Ovary (tissue), 9 donors: ENCODE measurements around the gene OPA1. TPM values are rescaled to one million over a fixed set of nuclear protein-coding genes. Genes with fewer than 3 reads are reported as not detected.

Source experiments
- DNase-seq, 5 donors: peaks; one replicate each; pipeline ENCODE4 v3.0.0-alpha.2; 2019 to 2020
- H3K27ac ChIP-seq, 2 donors: fragments of 200-600 bp; one replicate each; pipeline versions ENCODE4 v1.5.1 to v1.8.0; 2019 to 2022
- H3K27me3 ChIP-seq: fragments of 200-600 bp; one replicate; pipeline ENCODE4 v1.8.0; 2022
- H3K36me3 ChIP-seq: fragments of 200-600 bp; sonication (generic); one replicate; pipeline ENCODE4 v1.5.1; 2019
- H3K4me1 ChIP-seq: one replicate; pipeline ENCODE4 v1.8.1; 2013; ENCODE audit warnings: mild to moderate bottlenecking, moderate library complexity; ENCODE audit not compliant: insufficient read depth
- H3K4me3 ChIP-seq: fragments of 200-600 bp; sonication (generic); one replicate; pipeline ENCODE4 v1.5.1; 2017
- H3K9me3 ChIP-seq, 2 donors: fragments of 200-600 bp in 1 of 2; sonication (generic) in 1 of 2; one replicate each; pipeline versions ENCODE4 v1.5.1 to v1.8.1; 2013 to 2019; ENCODE audit warnings: mild to moderate bottlenecking in 1 of 2, moderate library complexity in 1 of 2
- EP300 ChIP-seq: sonication (generic); formaldehyde crosslinking; IDR thresholded peaks from one replicate; pipeline ENCODE4 v1.6.1; 2017; ENCODE audit warnings: antibody characterized with exemption
- POLR2A ChIP-seq: fragments of 450-650 bp; IDR thresholded peaks from one replicate; pipeline ENCODE4 v1.6.1; 2017; ENCODE audit warnings: antibody characterized with exemption, mild to moderate bottlenecking, moderate library complexity
- WGBS, 3 donors: extraction: QIAGEN DNeasy Blood & Tissue Kit in 1 of 3; methylation state at CpG; one replicate each; pipeline versions ENCODE4 v1.1.5 to v1.1.7; 2013 to 2017; 5-methylcytosine and 5-hydroxymethylcytosine counted together
- intact Hi-C, 4 donors: fragments of 100-400 bp; cut with DNase I; formaldehyde crosslinking; loops; one replicate each; pipeline versions ENCODE4 v1.11.0 to v1.15.1; 2022 to 2023
- polyA plus RNA-seq, 2 donors: library from polyadenylated mRNA; stranded (reverse); fragments of 200-250 nt in 1 of 2; fragments of 350-450 nt in 1 of 2; fragmentation: Illumina TruSeq in 1 of 2; extraction: RNeasy Lipid Tissue Mini Kit (QIAGEN cat#74804) in 1 of 2; gene quantifications; one replicate each; pipeline ENCODE4 v1.2.3, GENCODE V29; 2013 to 2014
- total RNA-seq, 7 donors: library from RNA; depleted of rRNA in 2 of 7; stranded (reverse); fragments of >200 nt in 2 of 7; fragmentation: NEBNext Ultra II Directional in 3 of 7; extraction: Animal tissue kit (Norgen Biotek cat#: 25700) in 3 of 7; gene quantifications; one replicate each; pipeline versions ENCODE4 v1.1.0 to v1.2.4, GENCODE V29; 2016 to 2023
- TF ChIP-seq, protein P1 (sequence below), 3 donors: fragments of 450-650 bp in 2 of 3; fragments of 200-600 bp in 1 of 3; IDR thresholded peaks; one replicate each; pipeline versions ENCODE4 v1.5.1 to v1.8.0; 2016 to 2022; ENCODE audit warnings: antibody characterized with exemption in 3 of 3, mild to moderate bottlenecking in 1 of 3
- donor health status: DM: no; HTN: no; CAD: no; lungs with moderate emphysema.
- donor health status: DM: no; HTN: no; CAD: no.
- donor health status: Bipolar disorder and iron deficiency.
- donor health status: DM: yes; HTN: yes; CAD: no.
- donor health status: DM: no; HTN: no; CAD: no.
- donor health status: DM: yes; HTN: yes; CAD: no.

The OPA1 gene
- total and polyA plus RNA-seq, 9 donors, result 14.4 to 50.4 (median 33.7) TPM

DNA sequence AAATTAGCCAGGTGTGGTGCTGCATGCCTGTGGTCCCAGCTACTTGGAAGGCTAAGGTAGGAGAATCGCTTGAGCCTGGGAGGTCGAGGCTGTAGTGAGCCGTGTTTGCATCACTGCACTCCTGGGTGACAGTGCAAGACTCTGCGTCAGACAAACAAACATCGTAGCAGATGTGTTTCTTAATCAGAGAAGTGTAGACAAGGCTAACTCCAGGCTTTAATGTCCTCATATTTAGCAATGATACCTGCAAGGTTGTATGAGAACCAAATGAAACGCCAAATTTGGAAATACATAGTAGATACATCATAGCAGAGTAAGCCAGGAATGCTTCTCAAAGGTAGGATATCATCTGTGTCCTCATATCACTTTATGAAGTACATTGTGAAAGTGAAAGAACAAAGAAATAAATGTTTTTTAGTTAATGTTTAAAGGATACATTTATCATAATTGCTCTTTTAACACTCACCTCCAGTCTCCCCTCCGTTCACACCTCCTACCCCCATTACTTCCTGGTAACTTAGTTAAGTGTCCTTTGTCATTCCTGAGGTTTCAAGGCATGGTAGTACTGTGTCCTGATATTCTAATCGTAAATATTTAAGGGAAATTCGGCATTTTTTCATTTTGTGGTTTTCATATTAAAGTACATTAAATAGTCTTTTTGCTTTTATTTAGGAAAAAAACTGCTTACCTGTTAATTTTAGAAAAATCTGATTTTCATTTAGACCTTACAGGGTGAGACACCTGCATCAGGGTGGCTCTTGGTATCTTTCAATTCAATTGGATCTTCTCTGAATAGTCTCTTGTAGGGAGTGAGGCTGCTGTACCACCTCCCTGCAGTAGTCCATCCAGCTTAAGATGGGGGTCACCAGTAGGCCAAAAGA is 96.1 kb downstream of the OPA1 start:
- intact Hi-C loops, result no loop called here
- TF ChIP-seq POLR2A (no peak), EP300 (no peak)
- TF ChIP-seq, protein P1, sequence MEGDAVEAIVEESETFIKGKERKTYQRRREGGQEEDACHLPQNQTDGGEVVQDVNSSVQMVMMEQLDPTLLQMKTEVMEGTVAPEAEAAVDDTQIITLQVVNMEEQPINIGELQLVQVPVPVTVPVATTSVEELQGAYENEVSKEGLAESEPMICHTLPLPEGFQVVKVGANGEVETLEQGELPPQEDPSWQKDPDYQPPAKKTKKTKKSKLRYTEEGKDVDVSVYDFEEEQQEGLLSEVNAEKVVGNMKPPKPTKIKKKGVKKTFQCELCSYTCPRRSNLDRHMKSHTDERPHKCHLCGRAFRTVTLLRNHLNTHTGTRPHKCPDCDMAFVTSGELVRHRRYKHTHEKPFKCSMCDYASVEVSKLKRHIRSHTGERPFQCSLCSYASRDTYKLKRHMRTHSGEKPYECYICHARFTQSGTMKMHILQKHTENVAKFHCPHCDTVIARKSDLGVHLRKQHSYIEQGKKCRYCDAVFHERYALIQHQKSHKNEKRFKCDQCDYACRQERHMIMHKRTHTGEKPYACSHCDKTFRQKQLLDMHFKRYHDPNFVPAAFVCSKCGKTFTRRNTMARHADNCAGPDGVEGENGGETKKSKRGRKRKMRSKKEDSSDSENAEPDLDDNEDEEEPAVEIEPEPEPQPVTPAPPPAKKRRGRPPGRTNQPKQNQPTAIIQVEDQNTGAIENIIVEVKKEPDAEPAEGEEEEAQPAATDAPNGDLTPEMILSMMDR (IDR thresholded peaks at IDR 0.05), result no peak
- no peak overlapping the region for H3K27ac ChIP-seq
- DNase-seq, result no peak
- no peaks in the 10 kb centered on the region for H3K9me3 ChIP-seq
- no peak overlapping the region for H3K4me3 ChIP-seq
- no peaks in the 10 kb centered on the region for H3K4me1 ChIP-seq
- H3K27me3 ChIP-seq, result no peaks in the 10 kb centered on the region
- no peaks in the 10 kb centered on the region for H3K36me3 ChIP-seq
- 93 to 96% (median 94%) methylated on average over 9 of the region's 9 CpGs for WGBS, 3 donors

DNA sequence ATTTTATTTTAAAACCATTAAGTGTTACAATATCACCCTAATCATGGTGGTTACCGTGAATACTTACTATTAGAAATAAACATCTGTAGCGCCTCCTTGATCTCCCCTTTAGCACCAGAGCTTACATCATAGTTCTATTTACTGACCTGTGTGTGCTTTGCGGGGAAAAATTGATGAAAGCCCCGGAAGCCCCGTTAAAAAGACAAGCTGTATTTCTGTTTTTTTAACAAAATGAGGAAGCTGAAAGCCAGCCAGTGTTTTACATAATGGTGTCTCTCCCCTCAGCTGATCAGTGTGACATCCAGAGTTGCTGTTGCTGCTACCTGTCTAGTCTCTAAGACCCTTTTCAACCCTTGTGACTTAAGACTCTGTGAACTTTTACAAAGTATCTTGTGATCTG is 100.8 kb downstream of the OPA1 start:
- intact Hi-C loops, result no loop called here

DNA sequence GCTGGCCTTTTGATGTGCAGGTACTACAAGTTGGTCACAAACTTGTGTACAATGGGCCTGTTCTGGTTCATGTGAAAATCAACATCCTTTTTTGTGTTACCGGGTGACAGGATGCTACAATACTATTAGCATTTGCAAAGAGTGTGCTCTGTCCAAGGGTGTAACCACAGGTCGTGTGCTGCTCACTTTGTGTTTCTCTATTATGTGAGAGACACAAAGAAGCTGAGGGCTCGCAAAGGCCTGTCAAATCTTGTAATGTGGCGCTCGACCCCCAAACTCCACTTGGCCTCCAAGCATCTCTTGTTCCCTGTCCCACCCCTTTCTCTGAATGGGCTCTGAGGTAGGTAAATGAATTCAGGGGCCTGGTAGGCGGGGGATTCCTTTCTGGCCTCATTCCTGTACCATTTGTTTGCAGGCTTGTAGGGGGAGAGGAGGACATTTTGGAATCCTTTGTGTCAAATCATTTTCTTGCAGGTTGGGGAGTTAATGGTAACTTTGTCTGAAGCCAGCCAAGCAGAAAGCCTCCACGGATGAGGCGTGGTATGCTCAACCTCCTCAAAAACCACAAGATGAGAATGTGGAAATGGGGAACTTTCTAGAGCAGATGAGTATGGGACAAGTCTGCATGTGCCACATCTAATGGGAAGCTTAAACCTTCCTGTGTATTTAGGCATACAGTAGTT is 109.1 kb downstream of the OPA1 start:
- WGBS, 3 donors, result 87 to 92% (median 89%) methylated on average over 8 of the region's 8 CpGs
- intact Hi-C loops, result no loop called here

More for the DNA sequence above, 100.8 kb downstream of the OPA1 start:
- no peaks in the 10 kb centered on the region for H3K9me3 ChIP-seq
- TF ChIP-seq POLR2A (no peak), EP300 (no peak)
- TF ChIP-seq, protein P1 (IDR thresholded peaks at IDR 0.05), result no peak
- H3K4me1 ChIP-seq, result no peaks in the 10 kb centered on the region
- H3K27me3 ChIP-seq, result no peaks in the 10 kb centered on the region
- no peaks in the 10 kb centered on the region for H3K36me3 ChIP-seq
- 79 to 81% (median 81%) methylated on average over 5 of the region's 5 CpGs for WGBS, 3 donors
- H3K27ac ChIP-seq, result no peak overlapping the region
- DNase-seq, result no peak
- no peak overlapping the region for H3K4me3 ChIP-seq

DNA sequence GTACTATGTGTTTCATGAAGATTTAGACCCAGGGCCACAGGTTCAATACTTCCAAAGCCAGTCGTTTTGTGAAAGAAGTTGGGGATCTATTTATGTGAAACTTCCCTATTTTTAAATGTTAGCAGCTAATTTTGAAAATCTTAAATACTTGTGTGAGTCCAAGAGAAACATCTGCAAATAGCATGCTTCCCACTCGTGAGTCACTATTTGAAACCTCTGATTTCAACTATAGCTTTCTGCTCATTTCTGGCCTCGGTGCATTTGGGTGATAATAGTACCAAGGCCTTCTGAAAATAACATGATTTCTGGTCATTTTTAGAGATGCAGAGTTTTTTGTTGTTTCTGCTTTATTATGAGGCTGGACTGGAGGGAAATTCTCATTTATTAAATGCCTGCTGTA is 110.0 kb downstream of the OPA1 start:
- Histone ChIP-seq H3K36me3 (no peaks in the 10 kb centered on the region), H3K27me3 (no peaks in the 10 kb centered on the region), H3K4me3 (no peak overlapping the region), H3K27ac (no peak overlapping the region), H3K4me1 (peaks cover 1% of the 10 kb centered on the region), H3K9me3 (no peaks in the 10 kb centered on the region)
- intact Hi-C loops, result no loop called here
- 3 to 18% (median 7%) methylated on average over 3 of the region's 3 CpGs for WGBS, 3 donors
- TF ChIP-seq, protein P1 (IDR thresholded peaks at IDR 0.05), result no peak
- TF ChIP-seq EP300 (no peak), POLR2A (no peak)
- no peak for DNase-seq

More for the DNA sequence above, 109.1 kb downstream of the OPA1 start:
- Histone ChIP-seq H3K9me3 (no peaks in the 10 kb centered on the region), H3K27me3 (no peaks in the 10 kb centered on the region), H3K4me3 (no peak overlapping the region), H3K27ac (no peak overlapping the region), H3K36me3 (no peaks in the 10 kb centered on the region), H3K4me1 (peaks cover 1% of the 10 kb centered on the region)
- TF ChIP-seq, protein P1 (IDR thresholded peaks at IDR 0.05), result no peak
- TF ChIP-seq POLR2A, result no peak
- TF ChIP-seq EP300, result no peak
- DNase-seq, result no peak
